A549 (cell line): ENCODE data around the gene UAP1.

ENCODE experiments used
- BHLHE40 ChIP-seq: IDR thresholded peaks from 2 replicates; pipeline ENCODE4 v1.6.1; 2012; ENCODE audit warnings: low read depth, low read length, inconsistent platforms
- CEBPB ChIP-seq, 2 experiments: fragments of >200 bp in 1 of 2; sonication (Bioruptor Twin) in 1 of 2; formaldehyde crosslinking in 1 of 2; IDR thresholded peaks; 2 replicates each; pipeline ENCODE4 v1.6.1; 2012 to 2016
- HDAC2 ChIP-seq: fragments of 200-600 bp; sonication (generic); IDR thresholded peaks from 2 replicates; pipeline ENCODE4 v1.6.1; 2016
- JUNB ChIP-seq: fragments of >200 bp; sonication (Bioruptor Twin); formaldehyde crosslinking; IDR thresholded peaks from 2 replicates; pipeline ENCODE4 v1.6.1; 2016
- MAZ ChIP-seq: fragments of 150-350 bp; IDR thresholded peaks from 2 replicates; pipeline ENCODE4 v1.6.1; 2014; ENCODE audit warnings: antibody characterized with exemption, low read depth, low read length, borderline replicate concordance
- MYC ChIP-seq: IDR thresholded peaks from 2 replicates; pipeline ENCODE4 v1.6.1; 2012; ENCODE audit warnings: mild to moderate bottlenecking, inconsistent platforms, low read length, improper control_type of control experiment, borderline replicate concordance
- NR3C1 ChIP-seq: fragments of >200 bp; sonication (Bioruptor Twin); formaldehyde crosslinking; IDR thresholded peaks from 3 replicates; pipeline ENCODE4 v1.6.1; 2017
- POLR2A ChIP-seq: IDR thresholded peaks from 2 replicates; pipeline ENCODE4 v1.6.1; 2012; ENCODE audit warnings: mild to moderate bottlenecking, low read length
- POLR2AphosphoS2 ChIP-seq: conservative IDR thresholded peaks from 2 replicates; pipeline ENCODE4 v1.6.1; 2012; ENCODE audit warnings: low read length, improper control_type of control experiment, inconsistent platforms
- RAD21 ChIP-seq, 2 experiments: fragments of >200 bp in 1 of 2; sonication (Bioruptor Twin) in 1 of 2; formaldehyde crosslinking in 1 of 2; IDR thresholded peaks in 1 of 2; conservative IDR thresholded peaks in 1 of 2; 2 replicates in 1 of 2; 3 replicates in 1 of 2; pipeline ENCODE4 v1.6.1; 2012 to 2018; ENCODE audit warnings: inconsistent platforms in 1 of 2
- SMC3 ChIP-seq: fragments of >200 bp; sonication (Bioruptor Twin); formaldehyde crosslinking; IDR thresholded peaks from 3 replicates; pipeline ENCODE4 v1.6.1; 2018; ENCODE audit warnings: inconsistent platforms
- TF ChIP-seq, protein P1 (sequence below): fragments of >200 bp; sonication (Bioruptor Twin); formaldehyde crosslinking; IDR thresholded peaks from 3 replicates; pipeline ENCODE4 v1.5.1; 2016
- TF ChIP-seq, protein P2 (sequence below): fragments of 200-600 bp; sonication (generic); IDR thresholded peaks from 2 replicates; pipeline ENCODE4 v1.6.1; 2016; ENCODE audit warnings: antibody characterized with exemption, mild to moderate bottlenecking, moderate library complexity

DNA sequence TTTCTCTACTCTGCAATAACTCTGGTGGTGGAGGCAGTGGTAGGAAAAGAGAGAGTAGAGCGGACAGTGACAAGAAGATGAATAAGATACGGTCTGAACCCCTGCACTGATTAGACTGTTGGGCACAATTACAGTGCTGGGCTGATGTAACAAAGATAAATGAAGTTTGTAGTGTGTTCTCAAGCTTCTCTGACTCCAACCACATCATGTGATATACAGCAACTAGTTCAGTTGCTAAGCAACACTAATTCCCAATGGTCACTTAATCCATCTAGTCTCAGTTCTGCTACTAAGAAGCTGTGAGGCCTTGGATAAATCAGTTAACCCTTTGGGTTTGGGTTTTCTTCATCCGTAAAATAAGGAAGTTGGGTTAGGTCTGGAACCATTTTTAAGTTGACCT is 88.1 kb downstream of the UAP1 start:
- no peak for TF ChIP-seq RAD21 (conservative IDR thresholded peaks at IDR 0.05 in 1 of 2, IDR thresholded peaks at IDR 0.05 in 1 of 2)
- no peak for TF ChIP-seq MYC
- no peak for TF ChIP-seq HDAC2
- TF ChIP-seq JUNB = no peak
- TF ChIP-seq, protein P1, sequence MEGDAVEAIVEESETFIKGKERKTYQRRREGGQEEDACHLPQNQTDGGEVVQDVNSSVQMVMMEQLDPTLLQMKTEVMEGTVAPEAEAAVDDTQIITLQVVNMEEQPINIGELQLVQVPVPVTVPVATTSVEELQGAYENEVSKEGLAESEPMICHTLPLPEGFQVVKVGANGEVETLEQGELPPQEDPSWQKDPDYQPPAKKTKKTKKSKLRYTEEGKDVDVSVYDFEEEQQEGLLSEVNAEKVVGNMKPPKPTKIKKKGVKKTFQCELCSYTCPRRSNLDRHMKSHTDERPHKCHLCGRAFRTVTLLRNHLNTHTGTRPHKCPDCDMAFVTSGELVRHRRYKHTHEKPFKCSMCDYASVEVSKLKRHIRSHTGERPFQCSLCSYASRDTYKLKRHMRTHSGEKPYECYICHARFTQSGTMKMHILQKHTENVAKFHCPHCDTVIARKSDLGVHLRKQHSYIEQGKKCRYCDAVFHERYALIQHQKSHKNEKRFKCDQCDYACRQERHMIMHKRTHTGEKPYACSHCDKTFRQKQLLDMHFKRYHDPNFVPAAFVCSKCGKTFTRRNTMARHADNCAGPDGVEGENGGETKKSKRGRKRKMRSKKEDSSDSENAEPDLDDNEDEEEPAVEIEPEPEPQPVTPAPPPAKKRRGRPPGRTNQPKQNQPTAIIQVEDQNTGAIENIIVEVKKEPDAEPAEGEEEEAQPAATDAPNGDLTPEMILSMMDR = no peak
- no peak for TF ChIP-seq POLR2A
- TF ChIP-seq POLR2AphosphoS2 = no peak
- TF ChIP-seq, protein P2, sequence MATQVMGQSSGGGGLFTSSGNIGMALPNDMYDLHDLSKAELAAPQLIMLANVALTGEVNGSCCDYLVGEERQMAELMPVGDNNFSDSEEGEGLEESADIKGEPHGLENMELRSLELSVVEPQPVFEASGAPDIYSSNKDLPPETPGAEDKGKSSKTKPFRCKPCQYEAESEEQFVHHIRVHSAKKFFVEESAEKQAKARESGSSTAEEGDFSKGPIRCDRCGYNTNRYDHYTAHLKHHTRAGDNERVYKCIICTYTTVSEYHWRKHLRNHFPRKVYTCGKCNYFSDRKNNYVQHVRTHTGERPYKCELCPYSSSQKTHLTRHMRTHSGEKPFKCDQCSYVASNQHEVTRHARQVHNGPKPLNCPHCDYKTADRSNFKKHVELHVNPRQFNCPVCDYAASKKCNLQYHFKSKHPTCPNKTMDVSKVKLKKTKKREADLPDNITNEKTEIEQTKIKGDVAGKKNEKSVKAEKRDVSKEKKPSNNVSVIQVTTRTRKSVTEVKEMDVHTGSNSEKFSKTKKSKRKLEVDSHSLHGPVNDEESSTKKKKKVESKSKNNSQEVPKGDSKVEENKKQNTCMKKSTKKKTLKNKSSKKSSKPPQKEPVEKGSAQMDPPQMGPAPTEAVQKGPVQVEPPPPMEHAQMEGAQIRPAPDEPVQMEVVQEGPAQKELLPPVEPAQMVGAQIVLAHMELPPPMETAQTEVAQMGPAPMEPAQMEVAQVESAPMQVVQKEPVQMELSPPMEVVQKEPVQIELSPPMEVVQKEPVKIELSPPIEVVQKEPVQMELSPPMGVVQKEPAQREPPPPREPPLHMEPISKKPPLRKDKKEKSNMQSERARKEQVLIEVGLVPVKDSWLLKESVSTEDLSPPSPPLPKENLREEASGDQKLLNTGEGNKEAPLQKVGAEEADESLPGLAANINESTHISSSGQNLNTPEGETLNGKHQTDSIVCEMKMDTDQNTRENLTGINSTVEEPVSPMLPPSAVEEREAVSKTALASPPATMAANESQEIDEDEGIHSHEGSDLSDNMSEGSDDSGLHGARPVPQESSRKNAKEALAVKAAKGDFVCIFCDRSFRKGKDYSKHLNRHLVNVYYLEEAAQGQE = no peak
- TF ChIP-seq SMC3 = no peak
- no peak for TF ChIP-seq MAZ
- no peak for TF ChIP-seq BHLHE40
- no peak for TF ChIP-seq NR3C1
- no peak for TF ChIP-seq CEBPB (IDR thresholded peaks at IDR 0.05)
